ENCODE results near the gene JARID2. TPM values are rescaled to one million over a fixed set of nuclear protein-coding genes. Genes with fewer than 3 reads are reported as not detected.
A peak's percentile ranks its signal among the peaks of the same experiment; 100 is the strongest.

The JARID2 gene
- total RNA-seq, 1 donor from 2014 or later, result 24.2 TPM

DNA sequence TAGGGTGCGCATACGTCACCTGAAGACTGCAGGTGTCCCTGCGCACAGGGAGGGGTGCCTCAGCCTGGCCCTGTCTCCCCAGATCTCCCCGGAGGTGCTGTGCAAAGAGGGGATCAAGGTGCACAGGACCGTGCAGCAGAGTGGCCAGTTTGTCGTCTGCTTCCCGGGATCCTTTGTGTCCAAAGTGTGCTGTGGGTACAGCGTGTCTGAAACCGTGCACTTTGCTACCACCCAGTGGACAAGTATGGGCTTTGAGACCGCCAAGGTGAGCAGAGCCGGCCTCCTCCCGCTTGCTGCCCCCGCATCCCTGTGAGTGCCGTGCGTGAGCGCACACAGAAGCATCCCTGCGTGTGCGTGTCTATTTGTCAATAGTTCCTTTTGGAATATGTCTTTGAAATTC lies 266.3 kb downstream of the JARID2 start:
- Histone ChIP-seq H3K9ac (ENCODE audit: low read length) (no peak overlapping the region), H3K36me3 (ENCODE audit: insufficient read depth, low read length) (peaks cover 6% of the 10 kb centered on the region), H3K27me3 (ENCODE audit: insufficient read depth, low read length) (no peaks in the 10 kb centered on the region), H3K4me2 (ENCODE audit: low read length) (no peak overlapping the region), H2AFZ (ENCODE audit: low read depth, low read length) (no peak overlapping the region), H4K20me1 (ENCODE audit: insufficient read depth, low read length) (peaks cover 70% of the 10 kb centered on the region), H3K27ac (ENCODE audit: low read depth, low read length) (no peak overlapping the region), H3K9me3 (ENCODE audit: insufficient read depth, low read depth, low read length) (no peaks in the 10 kb centered on the region), H3K4me1 (ENCODE audit: insufficient read depth, low read length) (no peaks in the 10 kb centered on the region), H3K79me2 (ENCODE audit: insufficient read depth, low read length) (peaks cover 5% of the 10 kb centered on the region), H3K4me3 (ENCODE audit: insufficient read depth, low read depth, low read length) (no peak overlapping the region)
- TF ChIP-seq EZH2 (IDR thresholded peaks at IDR 0.05; ENCODE audit: insufficient read depth, low read length), result no peak
- peak; percentile 6 for TF ChIP-seq CTCF (IDR thresholded peaks at IDR 0.05; ENCODE audit: insufficient read depth, low read depth, low read length)
- Mint-ChIP-seq H3K9me3 (ENCODE audit: unreplicated experiment) (no peaks in the 10 kb centered on the region), H3K4me3 (ENCODE audit: unreplicated experiment) (no peak overlapping the region), H3K27me3 (ENCODE audit: low read depth, unreplicated experiment) (no peaks in the 10 kb centered on the region), H3K4me1 (ENCODE audit: low read depth, unreplicated experiment) (peaks cover 1% of the 10 kb centered on the region), H3K36me3 (ENCODE audit: low read depth, unreplicated experiment) (peaks cover 51% of the 10 kb centered on the region), H3K27ac (ENCODE audit: unreplicated experiment) (no peak overlapping the region)
- DNase-seq (ENCODE audit: low read depth), result no peak
- FAIRE-seq, result no peak

GRCh38 chr6:15512721-15513120 lies 266.9 kb downstream of the JARID2 start:
- H3K27me3 Mint-ChIP-seq (ENCODE audit: low read depth, unreplicated experiment), result no peaks in the 10 kb centered on the region
- no peak for TF ChIP-seq EZH2 (IDR thresholded peaks at IDR 0.05; ENCODE audit: insufficient read depth, low read length)
- no peak for TF ChIP-seq CTCF (IDR thresholded peaks at IDR 0.05; ENCODE audit: insufficient read depth, low read depth, low read length)

DNA sequence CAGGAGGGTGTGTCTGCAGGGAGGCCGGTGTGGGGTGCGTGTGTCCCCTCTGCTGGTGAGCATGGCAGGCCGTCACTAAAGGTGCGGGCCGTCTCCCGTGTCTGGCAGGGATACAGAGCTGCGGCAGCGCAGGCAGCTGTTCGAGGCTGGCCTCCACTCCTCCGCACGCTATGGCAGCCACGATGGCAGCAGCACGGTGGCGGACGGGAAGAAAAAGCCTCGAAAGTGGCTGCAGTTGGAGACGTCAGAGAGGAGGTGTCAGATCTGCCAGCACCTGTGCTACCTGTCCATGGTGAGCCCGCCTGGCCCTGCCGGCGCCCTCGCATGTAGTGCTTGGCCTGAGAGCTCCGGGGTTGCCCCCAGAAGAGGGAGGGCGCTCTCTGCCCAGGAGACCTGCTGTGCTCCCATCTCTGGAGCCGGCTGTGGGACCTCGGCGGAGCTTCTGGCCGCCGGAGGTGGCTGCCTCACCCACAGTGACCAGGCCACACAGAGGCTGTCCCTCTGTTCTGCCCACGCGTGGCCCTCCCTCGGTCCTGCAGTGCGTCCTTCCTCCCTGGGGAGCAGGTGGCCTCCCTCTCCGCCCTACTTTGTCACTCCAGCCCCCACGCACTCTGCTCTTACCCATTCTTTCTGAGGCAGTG lies 267.4 kb downstream of the JARID2 start:
- no peak overlapping the region for H3K9ac ChIP-seq (ENCODE audit: low read length)
- Mint-ChIP-seq H3K27me3 (ENCODE audit: low read depth, unreplicated experiment) (no peaks in the 10 kb centered on the region), H3K36me3 (ENCODE audit: low read depth, unreplicated experiment) (peaks cover 44% of the 10 kb centered on the region), H3K27ac (ENCODE audit: unreplicated experiment) (no peak overlapping the region), H3K4me1 (ENCODE audit: low read depth, unreplicated experiment) (peaks cover 6% of the 10 kb centered on the region), H3K4me3 (ENCODE audit: unreplicated experiment) (no peak overlapping the region), H3K9me3 (ENCODE audit: unreplicated experiment) (no peaks in the 10 kb centered on the region)
- no peaks in the 10 kb centered on the region for H3K4me1 ChIP-seq (ENCODE audit: insufficient read depth, low read length)
- TF ChIP-seq CTCF (IDR thresholded peaks at IDR 0.05; ENCODE audit: insufficient read depth, low read depth, low read length), result no peak
- no peak for TF ChIP-seq EZH2 (IDR thresholded peaks at IDR 0.05; ENCODE audit: insufficient read depth, low read length)
- no peak for FAIRE-seq
- peaks cover 5% of the 10 kb centered on the region for H3K79me2 ChIP-seq (ENCODE audit: insufficient read depth, low read length)
- H2AFZ ChIP-seq (ENCODE audit: low read depth, low read length), result no peak overlapping the region
- H3K4me2 ChIP-seq (ENCODE audit: low read length), result no peak overlapping the region
- H3K36me3 ChIP-seq (ENCODE audit: insufficient read depth, low read length), result peaks cover 5% of the 10 kb centered on the region
- peaks cover 65% of the 10 kb centered on the region for H4K20me1 ChIP-seq (ENCODE audit: insufficient read depth, low read length)
- no peaks in the 10 kb centered on the region for H3K27me3 ChIP-seq (ENCODE audit: insufficient read depth, low read length)
- DNase-seq (ENCODE audit: low read depth), result no peak
- no peaks in the 10 kb centered on the region for H3K9me3 ChIP-seq (ENCODE audit: insufficient read depth, low read depth, low read length)
- no peak overlapping the region for H3K4me3 ChIP-seq (ENCODE audit: insufficient read depth, low read depth, low read length)
- no peak overlapping the region for H3K27ac ChIP-seq (ENCODE audit: low read depth, low read length)

More at GRCh38 chr6:15512721-15513120, 266.9 kb downstream of the JARID2 start:
- Histone ChIP-seq H3K9me3 (ENCODE audit: insufficient read depth, low read depth, low read length) (no peaks in the 10 kb centered on the region), H3K27ac (ENCODE audit: low read depth, low read length) (no peak overlapping the region), H3K27me3 (ENCODE audit: insufficient read depth, low read length) (no peaks in the 10 kb centered on the region), H3K9ac (ENCODE audit: low read length) (no peak overlapping the region), H3K79me2 (ENCODE audit: insufficient read depth, low read length) (peaks cover 5% of the 10 kb centered on the region), H3K36me3 (ENCODE audit: insufficient read depth, low read length) (peaks cover 6% of the 10 kb centered on the region), H3K4me3 (ENCODE audit: insufficient read depth, low read depth, low read length) (no peak overlapping the region), H2AFZ (ENCODE audit: low read depth, low read length) (no peak overlapping the region), H3K4me2 (ENCODE audit: low read length) (no peak overlapping the region), H3K4me1 (ENCODE audit: insufficient read depth, low read length) (no peaks in the 10 kb centered on the region), H4K20me1 (ENCODE audit: insufficient read depth, low read length) (peaks cover 66% of the 10 kb centered on the region)
- H3K9me3 Mint-ChIP-seq (ENCODE audit: unreplicated experiment), result no peaks in the 10 kb centered on the region
- H3K4me1 Mint-ChIP-seq (ENCODE audit: low read depth, unreplicated experiment), result peaks cover 1% of the 10 kb centered on the region
- FAIRE-seq (no peak), DNase-seq (ENCODE audit: low read depth) (no peak)
- H3K27ac Mint-ChIP-seq (ENCODE audit: unreplicated experiment), result no peak overlapping the region
- no peak overlapping the region for H3K4me3 Mint-ChIP-seq (ENCODE audit: unreplicated experiment)
- H3K36me3 Mint-ChIP-seq (ENCODE audit: low read depth, unreplicated experiment), result peaks cover 47% of the 10 kb centered on the region
